HAP-1 (cell line): Measurements from ENCODE around the gene PGK2.

ENCODE experiments used
- DNase-seq, 2 experiments: peaks; one replicate each; pipeline ENCODE4 v3.0.0-alpha.2; 2016 to 2020; ENCODE audit warnings: low spot score in 2 of 2
- H3K27me3 ChIP-seq: fragments of 250-450 bp; sonication (Bioruptor Pico); 2 replicates; pipeline ENCODE4 v1.5.1; 2020; ENCODE audit warnings: low read depth, mild to moderate bottlenecking, moderate library complexity
- H3K36me3 ChIP-seq: fragments of 250-450 bp; sonication (Bioruptor Pico); replicated peaks from 2 replicates; pipeline ENCODE4 v1.5.1; 2020; ENCODE audit warnings: mild to moderate bottlenecking
- H3K4me1 ChIP-seq: fragments of 250-450 bp; sonication (Bioruptor Pico); 2 replicates; pipeline ENCODE4 v1.5.1; 2020; ENCODE audit warnings: mild to moderate bottlenecking
- H3K4me3 ChIP-seq: fragments of 250-450 bp; sonication (Bioruptor Pico); 2 replicates; pipeline ENCODE4 v1.5.1; 2020; ENCODE audit warnings: mild to moderate bottlenecking, moderate library complexity
- H3K9me3 ChIP-seq: fragments of 250-450 bp; sonication (Bioruptor Pico); 2 replicates; pipeline ENCODE4 v1.5.1; 2020; ENCODE audit warnings: mild to moderate bottlenecking, moderate library complexity
- in situ Hi-C: fragments of 300-500 bp; cut with MboI; formaldehyde crosslinking; loops from 3 replicates; pipeline ENCODE4 v1.14.3; 2020; ENCODE audit warnings: low sequenced_read_pairs, inconsistent platforms, mixed read lengths

Gene PGK2

GRCh38 chr6:49776444-49776843 lies 10.6 kb downstream of the PGK2 start:
- Histone ChIP-seq H3K36me3 (no peaks in the 10 kb centered on the region), H3K9me3 (no peaks in the 10 kb centered on the region), H3K4me3 (no peak overlapping the region), H3K27me3 (no peaks in the 10 kb centered on the region), H3K4me1 (no peaks in the 10 kb centered on the region)
- in situ Hi-C loops = no loop called here
- DNase-seq = no peak

DNA sequence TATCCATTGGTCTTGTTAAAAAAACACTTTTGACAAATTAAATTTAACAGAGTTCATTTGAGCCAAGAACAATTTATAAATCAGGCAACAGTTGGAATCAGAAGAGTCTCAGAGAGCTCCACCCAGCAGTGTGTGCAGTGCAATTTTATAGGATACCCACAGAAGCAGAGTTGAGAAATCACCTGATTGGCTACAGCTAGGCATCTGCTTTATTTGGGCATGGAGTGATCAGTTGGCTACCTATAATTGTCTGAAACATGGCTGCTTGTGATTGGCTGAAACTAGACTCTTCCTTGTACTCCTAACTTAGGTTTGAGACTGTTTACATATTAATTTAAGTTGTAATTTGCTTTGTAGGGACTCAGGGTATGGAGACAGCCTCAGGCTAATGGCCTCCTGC lies 12.0 kb downstream of the PGK2 start:
- DNase-seq = no peak
- in situ Hi-C loops = no loop called here
- no peaks in the 10 kb centered on the region for H3K4me1 ChIP-seq
- H3K27me3 ChIP-seq = no peaks in the 10 kb centered on the region
- no peaks in the 10 kb centered on the region for H3K9me3 ChIP-seq
- no peak overlapping the region for H3K4me3 ChIP-seq
- no peaks in the 10 kb centered on the region for H3K36me3 ChIP-seq

DNA sequence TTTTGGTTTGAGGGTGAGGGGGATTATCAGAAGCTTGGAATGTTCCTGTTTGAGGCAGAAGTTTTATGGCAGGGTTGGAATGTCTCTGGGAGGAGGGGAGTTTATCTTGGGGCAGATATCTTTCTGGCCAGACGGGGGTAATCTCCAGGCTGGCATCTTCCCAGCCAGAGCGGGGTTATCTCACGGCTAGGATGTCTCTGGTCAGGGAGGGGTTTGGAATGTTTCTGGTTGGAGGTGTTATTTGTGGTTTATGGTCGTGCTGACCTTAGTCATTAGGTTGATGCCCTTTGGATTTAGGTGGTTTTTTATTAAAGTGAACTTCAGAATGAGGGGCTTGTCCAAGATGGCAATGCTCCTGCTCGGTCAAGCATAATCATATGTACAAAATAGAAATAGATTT lies 14.8 kb downstream of the PGK2 start:
- in situ Hi-C loops = no loop called here

GRCh38 chr6:49766762-49767161 lies 20.3 kb downstream of the PGK2 start:
- Histone ChIP-seq H3K9me3 (no peaks in the 10 kb centered on the region), H3K4me3 (no peak overlapping the region), H3K4me1 (no peaks in the 10 kb centered on the region), H3K36me3 (no peaks in the 10 kb centered on the region), H3K27me3 (no peaks in the 10 kb centered on the region)
- in situ Hi-C loops = no loop called here
- DNase-seq = no peak

More for the DNA sequence above, 14.8 kb downstream of the PGK2 start:
- H3K36me3 ChIP-seq = no peaks in the 10 kb centered on the region
- no peaks in the 10 kb centered on the region for H3K9me3 ChIP-seq
- H3K4me3 ChIP-seq = no peak overlapping the region
- H3K4me1 ChIP-seq = no peaks in the 10 kb centered on the region
- no peak for DNase-seq
- H3K27me3 ChIP-seq = no peaks in the 10 kb centered on the region

GRCh38 chr6:49764571-49765236 lies 22.4 kb downstream of the PGK2 start:
- in situ Hi-C loops = no loop called here
- Histone ChIP-seq H3K27me3 (no peaks in the 10 kb centered on the region), H3K9me3 (no peaks in the 10 kb centered on the region), H3K4me1 (no peaks in the 10 kb centered on the region), H3K36me3 (no peaks in the 10 kb centered on the region), H3K4me3 (no peak overlapping the region)
- no peak for DNase-seq

- no peak for DNase-seq
- H3K4me3 ChIP-seq = no peak within 1 kb of the TSS
- H3K9me3 ChIP-seq = no peaks in the 10 kb centered on the region
- in situ Hi-C loops = no loop called here
- no peaks in the 10 kb centered on the region for H3K27me3 ChIP-seq
- no peaks in the 10 kb centered on the region for H3K4me1 ChIP-seq
- H3K36me3 ChIP-seq = no peaks in the 10 kb centered on the region
Observed at GRCh38 chr6:49744259-49744658, 42.8 kb downstream of the PGK2 start, which contains the start of gene CRISP3. Gene CRISP3, minus strand, starts transcription at chr6:49744388. Its CDS starts 21 bp downstream, at chr6:49744367.

DNA sequence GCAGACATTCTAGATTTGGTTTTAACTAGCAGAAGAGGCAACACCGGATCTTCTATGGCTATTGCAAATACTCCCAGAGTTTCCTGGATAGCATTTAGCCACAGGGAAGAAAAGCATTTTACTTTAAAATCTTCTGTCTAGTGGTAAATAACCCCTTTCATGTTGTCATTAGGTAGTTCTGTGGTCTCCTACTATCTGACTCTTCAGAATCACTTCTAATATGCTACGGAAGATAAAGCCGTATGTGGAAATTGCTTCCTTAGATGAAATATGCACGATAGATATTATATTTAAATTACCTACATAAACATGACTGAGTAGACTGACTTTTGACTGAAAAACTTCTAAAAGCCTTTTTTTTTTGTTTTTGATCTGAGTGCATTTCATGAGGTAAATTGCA lies 43.7 kb downstream of the PGK2 start:
- H3K27me3 ChIP-seq = no peaks in the 10 kb centered on the region
- H3K4me3 ChIP-seq = no peak overlapping the region
- in situ Hi-C loops = no loop called here
- H3K4me1 ChIP-seq = no peaks in the 10 kb centered on the region
- no peak for DNase-seq
- no peaks in the 10 kb centered on the region for H3K36me3 ChIP-seq
- no peaks in the 10 kb centered on the region for H3K9me3 ChIP-seq

DNA sequence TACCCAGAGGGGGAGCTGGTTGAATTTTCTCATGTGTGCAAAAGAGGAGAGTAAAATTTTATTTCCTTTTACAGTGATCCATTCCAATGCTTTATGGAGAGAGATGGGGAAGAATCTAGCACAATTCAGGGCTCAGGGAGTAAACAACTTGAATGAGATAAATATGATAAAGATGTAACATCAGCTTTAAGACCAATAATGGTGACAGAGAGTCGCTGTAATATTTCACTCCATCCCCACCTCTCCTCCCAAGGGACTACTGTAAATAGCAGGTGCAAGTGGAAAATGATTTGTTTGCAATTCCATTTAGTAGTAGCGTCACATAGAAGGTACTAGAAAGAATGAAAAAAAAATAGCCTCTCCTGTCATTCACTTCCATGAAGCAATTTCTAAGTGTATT lies 47.7 kb downstream of the PGK2 start:
- no peaks in the 10 kb centered on the region for H3K27me3 ChIP-seq
- DNase-seq = no peak
- no peaks in the 10 kb centered on the region for H3K36me3 ChIP-seq
- in situ Hi-C loops = no loop called here
- H3K4me3 ChIP-seq = no peak overlapping the region
- no peaks in the 10 kb centered on the region for H3K9me3 ChIP-seq
- H3K4me1 ChIP-seq = no peaks in the 10 kb centered on the region

DNA sequence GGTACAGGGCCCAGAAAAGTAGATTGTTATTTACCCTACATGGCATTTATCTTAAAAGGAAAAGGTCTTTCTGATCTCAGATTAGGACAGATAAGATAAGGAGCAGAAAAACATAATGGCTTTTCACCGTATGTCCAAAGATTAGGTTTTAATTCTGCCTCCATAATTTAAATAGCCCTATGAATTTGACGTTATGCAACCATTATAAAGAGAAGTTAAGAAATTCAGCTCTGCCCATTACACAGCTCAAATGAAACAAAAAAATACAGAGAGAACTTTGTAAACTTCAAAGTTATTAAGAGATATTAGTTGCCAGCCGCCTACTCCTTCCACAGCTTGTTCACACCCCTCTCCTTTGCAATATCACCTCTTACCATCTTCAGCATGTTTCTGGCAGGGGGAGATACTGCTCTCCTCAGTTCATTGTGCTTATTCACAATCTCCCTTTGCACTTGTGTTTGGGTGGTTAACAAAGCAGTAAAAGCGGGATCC lies 51.0 kb downstream of the PGK2 start:
- H3K4me1 ChIP-seq = no peaks in the 10 kb centered on the region
- H3K9me3 ChIP-seq = no peaks in the 10 kb centered on the region
- no peaks in the 10 kb centered on the region for H3K27me3 ChIP-seq
- in situ Hi-C loops = no loop called here
- DNase-seq = no peak
- H3K36me3 ChIP-seq = no peaks in the 10 kb centered on the region
- H3K4me3 ChIP-seq = no peak overlapping the region
